Measurements from ENCODE around the gene RTL1. TPM values are rescaled to one million over a fixed set of nuclear protein-coding genes. Genes with fewer than 3 reads are reported as not detected.

Gene RTL1
- total RNA-seq, 1 experiment from 2014 or later = not detected

DNA sequence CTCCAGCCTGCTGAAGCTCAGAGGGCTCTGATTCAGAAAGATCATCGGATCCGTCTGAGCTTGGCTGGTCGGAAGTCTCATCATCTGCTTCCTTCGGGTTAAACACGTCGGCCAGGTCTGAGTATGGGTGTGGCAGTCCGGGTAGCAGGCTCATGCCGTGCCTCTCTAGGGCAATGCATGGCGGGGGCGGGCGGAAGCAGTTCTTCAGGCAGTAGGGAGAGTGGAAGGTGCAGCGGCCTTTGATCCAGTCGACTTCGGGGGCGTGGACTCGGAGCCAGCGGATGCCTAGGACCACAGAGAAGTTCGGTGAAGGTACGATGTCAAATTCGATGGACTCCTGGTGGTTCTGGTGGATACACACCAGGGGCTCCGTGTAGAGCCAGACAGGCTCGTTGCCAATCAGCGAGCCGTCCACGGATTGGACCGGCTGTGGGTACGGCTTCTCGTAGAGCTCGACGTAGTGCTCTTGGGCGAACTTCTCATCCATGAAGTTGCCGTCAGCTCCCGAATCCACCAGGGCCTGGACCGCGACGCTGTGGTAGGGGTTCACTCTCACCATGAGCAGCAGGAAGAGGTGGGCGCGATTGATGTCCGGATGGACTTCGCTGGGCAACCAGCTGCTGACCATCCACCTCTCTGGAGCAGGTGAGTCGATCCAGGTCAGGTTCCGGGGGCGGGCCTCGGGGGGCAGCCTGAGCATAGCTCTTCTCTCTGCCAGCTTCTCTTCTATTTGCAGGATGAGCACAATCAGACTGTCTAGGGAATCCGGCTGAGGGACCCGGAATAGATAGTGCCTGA, 20.3 kb downstream of the RTL1 start:
- Mint-ChIP-seq H3K27ac (no peak overlapping the region; a peak in 1 of 7 replicates), H3K36me3 (ENCODE audit: insufficient read depth in 1 of 3, low read depth in 3 of 3) (peaks cover 6 to 15% (median 12%) of the 10 kb centered on the region in 3 experiments), H3K27me3 (ENCODE audit: low read depth) (peaks cover 18% of the 10 kb centered on the region), H3K4me3 (no peak overlapping the region), H3K4me1 (peaks cover 4 to 5% of the 10 kb centered on the region in 2 experiments), H3K9me3 (peaks cover 14 to 21% of the 10 kb centered on the region in 2 experiments)
- H3K18ac ChIP-seq (ENCODE audit: insufficient read length, low read depth, low read length) = no peak overlapping the region
- no CpG with 5 or more reads among the region's 46 CpGs for WGBS (ENCODE audit: extremely low coverage, insufficient read length, low lambda C conversion rate)
- H2AFZ ChIP-seq (ENCODE audit: low read length) = no peak overlapping the region
- no peaks in the 10 kb centered on the region for H3K23me2 ChIP-seq (ENCODE audit: insufficient read length, low read depth, low read length, poor library complexity, severe bottlenecking)
- H3K4ac ChIP-seq (ENCODE audit: low read depth, low read length) = no peak overlapping the region
- H2BK120ac ChIP-seq (ENCODE audit: low read depth, low read length, poor library complexity, severe bottlenecking) = no peak overlapping the region
- no peak overlapping the region for H3K23ac ChIP-seq (ENCODE audit: insufficient read length, low read depth, low read length)
- H3K79me2 ChIP-seq (ENCODE audit: insufficient read depth, low read length) = no peaks in the 10 kb centered on the region
- H2BK20ac ChIP-seq (ENCODE audit: low read depth, low read length, poor library complexity, severe bottlenecking) = no peak overlapping the region
- no peak overlapping the region for H3K4me2 ChIP-seq (ENCODE audit: insufficient read depth, insufficient read length, low read length)
- no peak overlapping the region for H3K9ac ChIP-seq (ENCODE audit: extremely low read depth, insufficient read length, low read length)
- no peak overlapping the region for H2BK12ac ChIP-seq (ENCODE audit: insufficient read length, low read depth, low read length)
- H4K5ac ChIP-seq (ENCODE audit: insufficient read length, low read depth, low read length) = no peak overlapping the region
- DNase-seq = no peak
- H2AK5ac ChIP-seq (ENCODE audit: insufficient read length, low read length) = no peak overlapping the region
- TF ChIP-seq, protein P1, sequence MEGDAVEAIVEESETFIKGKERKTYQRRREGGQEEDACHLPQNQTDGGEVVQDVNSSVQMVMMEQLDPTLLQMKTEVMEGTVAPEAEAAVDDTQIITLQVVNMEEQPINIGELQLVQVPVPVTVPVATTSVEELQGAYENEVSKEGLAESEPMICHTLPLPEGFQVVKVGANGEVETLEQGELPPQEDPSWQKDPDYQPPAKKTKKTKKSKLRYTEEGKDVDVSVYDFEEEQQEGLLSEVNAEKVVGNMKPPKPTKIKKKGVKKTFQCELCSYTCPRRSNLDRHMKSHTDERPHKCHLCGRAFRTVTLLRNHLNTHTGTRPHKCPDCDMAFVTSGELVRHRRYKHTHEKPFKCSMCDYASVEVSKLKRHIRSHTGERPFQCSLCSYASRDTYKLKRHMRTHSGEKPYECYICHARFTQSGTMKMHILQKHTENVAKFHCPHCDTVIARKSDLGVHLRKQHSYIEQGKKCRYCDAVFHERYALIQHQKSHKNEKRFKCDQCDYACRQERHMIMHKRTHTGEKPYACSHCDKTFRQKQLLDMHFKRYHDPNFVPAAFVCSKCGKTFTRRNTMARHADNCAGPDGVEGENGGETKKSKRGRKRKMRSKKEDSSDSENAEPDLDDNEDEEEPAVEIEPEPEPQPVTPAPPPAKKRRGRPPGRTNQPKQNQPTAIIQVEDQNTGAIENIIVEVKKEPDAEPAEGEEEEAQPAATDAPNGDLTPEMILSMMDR (conservative IDR thresholded peaks at IDR 0.05) = no peak
- H3K4me1 ChIP-seq (ENCODE audit: insufficient read depth, low read length) = no peaks in the 10 kb centered on the region
- H2BK5ac ChIP-seq (ENCODE audit: insufficient read length, low read length) = no peak overlapping the region
- no peaks in the 10 kb centered on the region for H4K20me1 ChIP-seq (ENCODE audit: control insufficient read depth, insufficient read depth, insufficient read length)
- no peaks in the 10 kb centered on the region for H3K27me3 ChIP-seq (ENCODE audit: insufficient read depth, low read length)
- no peak overlapping the region for H3K56ac ChIP-seq (ENCODE audit: insufficient read length, low read depth, low read length)
- H3K14ac ChIP-seq (ENCODE audit: insufficient read depth, low read length) = no peak overlapping the region
- H2BK15ac ChIP-seq (ENCODE audit: low read depth, low read length) = no peak overlapping the region
- H3K9me3 ChIP-seq (ENCODE audit: control insufficient read depth, low read depth, low read length) = no peaks in the 10 kb centered on the region
- H3K27ac ChIP-seq (ENCODE audit: insufficient read length, low read depth, low read length) = no peak overlapping the region
- no peak overlapping the region for H3T11ph ChIP-seq (ENCODE audit: low read length)
- no peaks in the 10 kb centered on the region for H3K79me1 ChIP-seq (ENCODE audit: insufficient read depth, low read depth, low read length, poor library complexity, severe bottlenecking)
- H4K8ac ChIP-seq (replicated peaks; ENCODE audit: insufficient read length, low read depth, low read length) = no peak overlapping the region
- no peak overlapping the region for H4K91ac ChIP-seq (ENCODE audit: insufficient read length, low read depth, low read length)

Data from H9 (cell line).